8988T (cell line): Measurements from ENCODE around the gene MITD1.
"Not testable (repeated sequence)": the region's sequence is repeated elsewhere in the genome, so short reads cannot be mapped to it uniquely, and the experiment has no call there.

Source experiments
- DNase-seq: peaks from one replicate; pipeline ENCODE4 v3.0.0; 2011

The MITD1 gene

GRCh38 chr2:99180755-99181623 is at the start of gene MITD1, which contains the start of gene MRPL30:
TSS of gene MITD1 (minus strand) at chr2:99181058. CDS start at chr2:99180981, 77 bp downstream.
TSS of gene MRPL30 (plus strand) at chr2:99181184. CDS start at chr2:99186204, 5,020 bp downstream.
- DNase-seq: peak; percentile 26

- DNase-seq: no peak
Observed at GRCh38 chr2:99217929-99218501, 37.2 kb upstream of the MITD1 start.

- DNase-seq: no peak
Observed at GRCh38 chr2:99216096-99216495, 35.2 kb upstream of the MITD1 start.

GRCh38 chr2:99205491-99205890 is 24.6 kb upstream of the MITD1 start:
- DNase-seq: no peak

- DNase-seq: no peak
Observed at GRCh38 chr2:99201959-99202678, 21.3 kb upstream of the MITD1 start.

- no peak for DNase-seq
Observed at GRCh38 chr2:99200076-99200800, 19.4 kb upstream of the MITD1 start.

- DNase-seq: no peak
Observed at GRCh38 chr2:99198103-99198841, 17.4 kb upstream of the MITD1 start.

GRCh38 chr2:99192364-99192763 is 11.5 kb upstream of the MITD1 start:
- DNase-seq: not testable (repeated sequence)

GRCh38 chr2:99190548-99190947 is 9.7 kb upstream of the MITD1 start:
- DNase-seq: no peak

- DNase-seq: no peak
Observed at GRCh38 chr2:99188357-99188756, 7.5 kb upstream of the MITD1 start.

GRCh38 chr2:99187011-99187410 is 6.2 kb upstream of the MITD1 start:
- no peak for DNase-seq

GRCh38 chr2:99184811-99185210 is 4.0 kb upstream of the MITD1 start:
- DNase-seq: no peak

- DNase-seq: no peak
Observed at GRCh38 chr2:99183025-99183424, 2.2 kb upstream of the MITD1 start.

GRCh38 chr2:99181624-99182000 is 754 bp upstream of the MITD1 start:
- DNase-seq: no peak

GRCh38 chr2:99171377-99172140 is 9.3 kb downstream of the MITD1 start:
- no peak for DNase-seq

- no peak for DNase-seq
Observed at GRCh38 chr2:99169534-99169933, 11.3 kb downstream of the MITD1 start.

GRCh38 chr2:99166218-99166617 is 14.6 kb downstream of the MITD1 start:
- no peak for DNase-seq

GRCh38 chr2:99159594-99159993 is 21.3 kb downstream of the MITD1 start:
- no peak for DNase-seq

- DNase-seq: no peak
Observed at GRCh38 chr2:99158599-99158998, 22.3 kb downstream of the MITD1 start.

GRCh38 chr2:99156891-99157290 is 24.0 kb downstream of the MITD1 start:
- no peak for DNase-seq
